ENCODE results near the gene KCNA3.

KCNA3 gene

GRCh38 chr1:110674337-110675059 lies at the start of gene KCNA3:
Gene KCNA3, minus strand, starts transcription at chr1:110674940. Its CDS starts 131 bp downstream, at chr1:110674809.
- DNase-seq: no peak
- no peak for TF ChIP-seq GATA1 (IDR thresholded peaks at IDR 0.05; ENCODE audit: low read depth, low read length)
- no peak for TF ChIP-seq POLR2A (IDR thresholded peaks at IDR 0.05; ENCODE audit: low read length)

- no peak for DNase-seq
Measured at GRCh38 chr1:110722807-110723206, 48.1 kb upstream of the KCNA3 start.

GRCh38 chr1:110719908-110720307 lies 45.2 kb upstream of the KCNA3 start:
- DNase-seq: no peak
- TF ChIP-seq POLR2A (IDR thresholded peaks at IDR 0.05; ENCODE audit: low read length) (no peak), GATA1 (IDR thresholded peaks at IDR 0.05; ENCODE audit: low read depth, low read length) (no peak)

More at GRCh38 chr1:110722807-110723206, 48.1 kb upstream of the KCNA3 start:
- TF ChIP-seq GATA1 (IDR thresholded peaks at IDR 0.05; ENCODE audit: low read depth, low read length) (no peak), POLR2A (IDR thresholded peaks at IDR 0.05; ENCODE audit: low read length) (no peak)

GRCh38 chr1:110718452-110718851 lies 43.7 kb upstream of the KCNA3 start:
- TF ChIP-seq POLR2A (IDR thresholded peaks at IDR 0.05; ENCODE audit: low read length) (no peak), GATA1 (IDR thresholded peaks at IDR 0.05; ENCODE audit: low read depth, low read length) (no peak)
- DNase-seq: no peak

GRCh38 chr1:110717179-110717578 lies 42.4 kb upstream of the KCNA3 start:
- no peak for DNase-seq

GRCh38 chr1:110714374-110714995 lies 39.7 kb upstream of the KCNA3 start:
- DNase-seq: no peak
- no peak for TF ChIP-seq GATA1 (IDR thresholded peaks at IDR 0.05; ENCODE audit: low read depth, low read length)
- no peak for TF ChIP-seq POLR2A (IDR thresholded peaks at IDR 0.05; ENCODE audit: low read length)

More at GRCh38 chr1:110717179-110717578, 42.4 kb upstream of the KCNA3 start:
- TF ChIP-seq POLR2A (IDR thresholded peaks at IDR 0.05; ENCODE audit: low read length) (no peak), GATA1 (IDR thresholded peaks at IDR 0.05; ENCODE audit: low read depth, low read length) (no peak)

GRCh38 chr1:110713221-110713620 lies 38.5 kb upstream of the KCNA3 start:
- no peak for TF ChIP-seq POLR2A (IDR thresholded peaks at IDR 0.05; ENCODE audit: low read length)
- TF ChIP-seq GATA1 (IDR thresholded peaks at IDR 0.05; ENCODE audit: low read depth, low read length): no peak
- DNase-seq: no peak

- DNase-seq: no peak
- no peak for TF ChIP-seq GATA1 (IDR thresholded peaks at IDR 0.05; ENCODE audit: low read depth, low read length)
- no peak for TF ChIP-seq POLR2A (IDR thresholded peaks at IDR 0.05; ENCODE audit: low read length)
Measured at GRCh38 chr1:110710314-110710713, 35.6 kb upstream of the KCNA3 start.

- no peak for DNase-seq
- no peak for TF ChIP-seq POLR2A (IDR thresholded peaks at IDR 0.05; ENCODE audit: low read length)
- no peak for TF ChIP-seq GATA1 (IDR thresholded peaks at IDR 0.05; ENCODE audit: low read depth, low read length)
Measured at GRCh38 chr1:110708974-110709440, 34.3 kb upstream of the KCNA3 start.

GRCh38 chr1:110707232-110707631 lies 32.5 kb upstream of the KCNA3 start:
- no peak for DNase-seq
- TF ChIP-seq GATA1 (IDR thresholded peaks at IDR 0.05; ENCODE audit: low read depth, low read length) (no peak), POLR2A (IDR thresholded peaks at IDR 0.05; ENCODE audit: low read length) (no peak)

- TF ChIP-seq GATA1 (IDR thresholded peaks at IDR 0.05; ENCODE audit: low read depth, low read length) (no peak), POLR2A (IDR thresholded peaks at IDR 0.05; ENCODE audit: low read length) (no peak)
- DNase-seq: no peak
Measured at GRCh38 chr1:110706621-110707020, 31.9 kb upstream of the KCNA3 start.

- no peak for DNase-seq
- TF ChIP-seq GATA1 (IDR thresholded peaks at IDR 0.05; ENCODE audit: low read depth, low read length) (no peak), POLR2A (IDR thresholded peaks at IDR 0.05; ENCODE audit: low read length) (no peak)
Measured at GRCh38 chr1:110702260-110702659, 27.5 kb upstream of the KCNA3 start.

GRCh38 chr1:110700767-110701166 lies 26.0 kb upstream of the KCNA3 start:
- DNase-seq: no peak
- TF ChIP-seq GATA1 (IDR thresholded peaks at IDR 0.05; ENCODE audit: low read depth, low read length): no peak
- TF ChIP-seq POLR2A (IDR thresholded peaks at IDR 0.05; ENCODE audit: low read length): no peak

- no peak for DNase-seq
- no peak for TF ChIP-seq POLR2A (IDR thresholded peaks at IDR 0.05; ENCODE audit: low read length)
- TF ChIP-seq GATA1 (IDR thresholded peaks at IDR 0.05; ENCODE audit: low read depth, low read length): no peak
Measured at GRCh38 chr1:110697606-110698005, 22.9 kb upstream of the KCNA3 start.

GRCh38 chr1:110696818-110697217 lies 22.1 kb upstream of the KCNA3 start:
- TF ChIP-seq GATA1 (IDR thresholded peaks at IDR 0.05; ENCODE audit: low read depth, low read length): no peak
- DNase-seq: no peak
